Sigmoid colon (tissue), 3 donors: ENCODE measurements around the gene RXRG.

Experiments used
- POLR2A ChIP-seq, 2 donors: fragments of 450-650 bp; IDR thresholded peaks; one replicate each; pipeline ENCODE4 v1.6.1; 2016; ENCODE audit warnings: antibody characterized with exemption in 2 of 2, mild to moderate bottlenecking in 2 of 2, moderate library complexity in 2 of 2
- TF ChIP-seq, protein P1 (sequence below), 4 experiments: fragments of 450-650 bp in 3 of 4; fragments of 200-600 bp in 1 of 4; IDR thresholded peaks; one replicate each; pipeline ENCODE4 v1.5.1; 2016 to 2019; ENCODE audit warnings: antibody characterized with exemption in 4 of 4, mild to moderate bottlenecking in 3 of 4, moderate library complexity in 2 of 4

- TF ChIP-seq, protein P1, sequence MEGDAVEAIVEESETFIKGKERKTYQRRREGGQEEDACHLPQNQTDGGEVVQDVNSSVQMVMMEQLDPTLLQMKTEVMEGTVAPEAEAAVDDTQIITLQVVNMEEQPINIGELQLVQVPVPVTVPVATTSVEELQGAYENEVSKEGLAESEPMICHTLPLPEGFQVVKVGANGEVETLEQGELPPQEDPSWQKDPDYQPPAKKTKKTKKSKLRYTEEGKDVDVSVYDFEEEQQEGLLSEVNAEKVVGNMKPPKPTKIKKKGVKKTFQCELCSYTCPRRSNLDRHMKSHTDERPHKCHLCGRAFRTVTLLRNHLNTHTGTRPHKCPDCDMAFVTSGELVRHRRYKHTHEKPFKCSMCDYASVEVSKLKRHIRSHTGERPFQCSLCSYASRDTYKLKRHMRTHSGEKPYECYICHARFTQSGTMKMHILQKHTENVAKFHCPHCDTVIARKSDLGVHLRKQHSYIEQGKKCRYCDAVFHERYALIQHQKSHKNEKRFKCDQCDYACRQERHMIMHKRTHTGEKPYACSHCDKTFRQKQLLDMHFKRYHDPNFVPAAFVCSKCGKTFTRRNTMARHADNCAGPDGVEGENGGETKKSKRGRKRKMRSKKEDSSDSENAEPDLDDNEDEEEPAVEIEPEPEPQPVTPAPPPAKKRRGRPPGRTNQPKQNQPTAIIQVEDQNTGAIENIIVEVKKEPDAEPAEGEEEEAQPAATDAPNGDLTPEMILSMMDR (IDR thresholded peaks at IDR 0.05), result no peak
- TF ChIP-seq POLR2A (IDR thresholded peaks at IDR 0.05), result no peak
These were observed 41.7 kb upstream of the RXRG start for GRCh38 chr1:165486663-165487062.
